CD14-positive monocyte (primary cell): Measurements from ENCODE around the gene PRRC2B. TPM values are rescaled to one million over a fixed set of nuclear protein-coding genes. Genes with fewer than 3 reads are reported as not detected.

ENCODE experiments used
- DNase-seq, 3 donors: peaks; one replicate each; pipeline ENCODE4 v3.0.0-alpha.2; 2011 to 2022
- H2AFZ ChIP-seq: 2 replicates; pipeline ENCODE4 v1.6.0; 2012; ENCODE audit warnings: mild to moderate bottlenecking, low read depth, low read length, inconsistent platforms; ENCODE audit not compliant: insufficient read depth, poor library complexity, severe bottlenecking
- H3K27ac ChIP-seq, 2 donors: 1 replicate in 1 of 2; 2 replicates in 1 of 2; pipeline ENCODE4 v1.5.1; 2012 to 2013; ENCODE audit warnings: low read length in 2 of 2, control low read depth in 1 of 2, inconsistent platforms in 1 of 2, low read depth in 1 of 2, mild to moderate bottlenecking in 1 of 2
- H3K27me3 ChIP-seq, 2 donors: one replicate each; pipeline versions ENCODE4 v1.6.0 to v1.6.1; 2011 to 2013; ENCODE audit warnings: low read length in 2 of 2; ENCODE audit not compliant: control insufficient read depth in 2 of 2, insufficient read depth in 2 of 2
- H3K36me3 ChIP-seq, 2 donors: replicated peaks in 1 of 2; 1 replicate in 1 of 2; 2 replicates in 1 of 2; pipeline versions ENCODE4 v1.5.1 to v1.6.1; 2012 to 2013; ENCODE audit warnings: low read length in 2 of 2, control low read depth in 1 of 2, inconsistent platforms in 1 of 2, mild to moderate bottlenecking in 1 of 2; ENCODE audit not compliant: insufficient read depth in 2 of 2, control insufficient read depth in 1 of 2
- H3K4me1 ChIP-seq, 2 donors: 1 replicate in 1 of 2; 2 replicates in 1 of 2; pipeline versions ENCODE4 v1.5.1 to v1.6.1; 2012 to 2013; ENCODE audit warnings: low read length in 2 of 2, control low read depth in 1 of 2, inconsistent platforms in 1 of 2, mild to moderate bottlenecking in 1 of 2, moderate library complexity in 1 of 2; ENCODE audit not compliant: insufficient read depth in 2 of 2, control insufficient read depth in 1 of 2
- H3K4me2 ChIP-seq: replicated peaks from 2 replicates; pipeline ENCODE3; 2012; ENCODE audit warnings: low read length, moderate library complexity, mild to moderate bottlenecking; ENCODE audit not compliant: poor library complexity, severe bottlenecking; ENCODE audit errors: extremely low read depth
- H3K4me3 ChIP-seq, 3 experiments: fragments of 200-600 bp in 1 of 3; sonication (generic) in 1 of 3; replicated peaks in 1 of 3; 1 replicate in 2 of 3; 2 replicates in 1 of 3; pipeline ENCODE4 v1.5.1; 2011 to 2013; ENCODE audit warnings: low read length in 3 of 3, mild to moderate bottlenecking in 3 of 3, control low read depth in 2 of 3, low read depth in 2 of 3, inconsistent platforms in 1 of 3, moderate library complexity in 1 of 3
- H3K79me2 ChIP-seq: 2 replicates; pipeline ENCODE4 v1.6.0; 2012; ENCODE audit warnings: mild to moderate bottlenecking, control low read depth, inconsistent platforms, low read length, moderate library complexity; ENCODE audit not compliant: insufficient read depth
- H3K9ac ChIP-seq: 2 replicates; pipeline ENCODE4 v1.6.0; 2017; ENCODE audit warnings: low read length, mild to moderate bottlenecking; ENCODE audit not compliant: insufficient read depth, poor library complexity, severe bottlenecking
- H3K9me3 ChIP-seq, 2 donors: replicated peaks in 1 of 2; 1 replicate in 1 of 2; 2 replicates in 1 of 2; pipeline versions ENCODE4 v1.5.1 to v1.6.1; 2012 to 2013; ENCODE audit warnings: low read length in 2 of 2, control low read depth in 1 of 2; ENCODE audit not compliant: control insufficient read depth in 1 of 2, insufficient read depth in 1 of 2
- H4K20me1 ChIP-seq: 2 replicates; pipeline ENCODE4 v1.6.0; 2012; ENCODE audit warnings: mild to moderate bottlenecking, low read length, control low read depth, moderate library complexity; ENCODE audit not compliant: insufficient read depth
- H3K27ac Mint-ChIP-seq, 7 donors: one replicate each; pipeline ENCODE4 v1.8.0; 2020; ENCODE audit warnings: mild to moderate bottlenecking in 7 of 7, mixed read lengths in 7 of 7, moderate library complexity in 6 of 7, inconsistent platforms in 2 of 7
- H3K27me3 Mint-ChIP-seq, 3 donors: one replicate each; pipeline ENCODE4 v1.8.0; 2021 to 2022; ENCODE audit warnings: low read depth in 3 of 3, mild to moderate bottlenecking in 3 of 3, mixed read lengths in 3 of 3, moderate library complexity in 3 of 3, inconsistent platforms in 1 of 3
- H3K36me3 Mint-ChIP-seq, 2 donors: one replicate each; pipeline ENCODE4 v1.8.0; 2020; ENCODE audit warnings: mixed read lengths in 2 of 2, inconsistent platforms in 1 of 2, mild to moderate bottlenecking in 1 of 2
- H3K4me1 Mint-ChIP-seq: one replicate; pipeline ENCODE4 v1.8.0; 2020; ENCODE audit warnings: mild to moderate bottlenecking, mixed read lengths
- H3K4me3 Mint-ChIP-seq, 2 donors: one replicate each; pipeline ENCODE4 v1.8.0; 2020; ENCODE audit warnings: mild to moderate bottlenecking in 2 of 2, mixed read lengths in 2 of 2, moderate library complexity in 1 of 2
- H3K9me3 Mint-ChIP-seq, 7 donors: one replicate each; pipeline ENCODE4 v1.8.0; 2020 to 2022; ENCODE audit warnings: mixed read lengths in 7 of 7, mild to moderate bottlenecking in 6 of 7, moderate library complexity in 6 of 7, inconsistent platforms in 2 of 7
- CTCF ChIP-seq: fragments of 200-600 bp; IDR thresholded peaks from one replicate; pipeline ENCODE4 v1.8.0; 2022; ENCODE audit warnings: antibody characterized with exemption, mild to moderate bottlenecking
- WGBS: methylation state at CpG from one replicate; pipeline ENCODE4 v1.1.5; 2013; ENCODE audit warnings: missing lambda C conversion rate; ENCODE audit not compliant: insufficient coverage; 5-methylcytosine and 5-hydroxymethylcytosine counted together
- intact Hi-C, 2 donors: fragments of 100-400 bp; cut with micrococcal nuclease; formaldehyde crosslinking; loops; one replicate each; pipeline versions ENCODE4 v1.15.0 to v1.15.1; 2023
- polyA plus RNA-seq, 3 donors: library from polyadenylated mRNA; depleted of rRNA in 1 of 3; unstranded in 2 of 3; stranded (reverse) in 1 of 3; fragments of 300-500 nt in 2 of 3; fragments of >200 nt in 1 of 3; fragmentation: Illumina TruSeq in 2 of 3; gene quantifications; 1 replicate in 2 of 3; 2 replicates in 1 of 3; pipeline ENCODE4 v1.2.3, GENCODE V29; 2012 to 2021

Gene PRRC2B
- polyA plus RNA-seq, 3 donors, result 2.8 to 36.2 (median 8.6) TPM

- no peak for DNase-seq
Observed at GRCh38 chr9:131420980-131421624, 27.2 kb downstream of the PRRC2B start.

GRCh38 chr9:131421691-131422090 is 27.8 kb downstream of the PRRC2B start:
- Mint-ChIP-seq H3K27me3 (no peaks in the 10 kb centered on the region), H3K9me3 (no peaks in the 10 kb centered on the region), H3K36me3 (peaks cover 18 to 22% of the 10 kb centered on the region in 2 donors), H3K27ac (peak overlapping the region in 2 of 7 donors; percentile 11 to 69), H3K4me1 (peaks cover 38% of the 10 kb centered on the region), H3K4me3 (no peak overlapping the region)
- Histone ChIP-seq H3K4me2 (no peak overlapping the region), H3K36me3 (peaks cover 3 to 43% of the 10 kb centered on the region in 2 donors), H3K4me3 (no peak overlapping the region), H3K9me3 (no peaks in the 10 kb centered on the region), H3K79me2 (peaks cover 100% of the 10 kb centered on the region), H4K20me1 (peaks cover 100% of the 10 kb centered on the region), H3K27ac (peak overlapping the region in 1 of 2 donors; percentile 17), H3K4me1 (peaks cover 2 to 14% of the 10 kb centered on the region in 2 donors), H3K27me3 (no peaks in the 10 kb centered on the region), H3K9ac (no peak overlapping the region), H2AFZ (no peak overlapping the region)
- DNase-seq, result no peak
- WGBS, result 96% methylated on average over 5 of the region's 8 CpGs
- no peak for TF ChIP-seq CTCF
- intact Hi-C loops, result no loop called here

More at GRCh38 chr9:131420980-131421624, 27.2 kb downstream of the PRRC2B start:
- peaks cover 100% of the 10 kb centered on the region for H3K79me2 ChIP-seq
- Mint-ChIP-seq H3K27me3 (no peaks in the 10 kb centered on the region), H3K36me3 (peaks cover 19 to 22% of the 10 kb centered on the region in 2 donors), H3K4me3 (no peak overlapping the region), H3K27ac (peak overlapping the region in 5 of 7 donors; percentile 9 to 69 (median 57)), H3K9me3 (no peaks in the 10 kb centered on the region), H3K4me1 (peaks cover 42% of the 10 kb centered on the region)
- H3K4me1 ChIP-seq, result peaks cover 2 to 14% of the 10 kb centered on the region in 2 donors
- H3K27me3 ChIP-seq, result no peaks in the 10 kb centered on the region
- 60% methylated on average over 6 of the region's 13 CpGs for WGBS
- no peaks in the 10 kb centered on the region for H3K9me3 ChIP-seq
- H3K36me3 ChIP-seq, result peaks cover 3 to 42% of the 10 kb centered on the region in 2 donors
- peaks cover 100% of the 10 kb centered on the region for H4K20me1 ChIP-seq
- no peak overlapping the region for H3K4me2 ChIP-seq
- no peak for TF ChIP-seq CTCF
- H3K4me3 ChIP-seq, result no peak overlapping the region
- no peak overlapping the region for H2AFZ ChIP-seq
- H3K27ac ChIP-seq, result peak overlapping the region in 1 of 2 donors; percentile 17
- H3K9ac ChIP-seq, result peak overlapping the region; percentile 15
- intact Hi-C loops, result no loop called here
